Nephron progenitor cell (in vitro differentiated cells): ENCODE measurements around the gene MRPS25.

Experiments
- DNase-seq: peaks from one replicate; pipeline ENCODE4 v3.0.0; 2021
- H3K27ac Mint-ChIP-seq: 2 replicates; pipeline ENCODE4 v1.8.0; 2021; ENCODE audit warnings: mild to moderate bottlenecking, moderate library complexity, mixed read lengths
- H3K27me3 Mint-ChIP-seq: 2 replicates; pipeline ENCODE4 v1.8.0; 2021; ENCODE audit warnings: mild to moderate bottlenecking, low read depth, mixed read lengths; ENCODE audit not compliant: poor library complexity
- H3K36me3 Mint-ChIP-seq: 2 replicates; pipeline ENCODE4 v1.8.0; 2021; ENCODE audit warnings: low read depth, mixed read lengths
- H3K4me1 Mint-ChIP-seq: 2 replicates; pipeline ENCODE4 v1.8.0; 2021; ENCODE audit warnings: mixed read lengths
- H3K4me3 Mint-ChIP-seq: 2 replicates; pipeline ENCODE4 v1.8.0; 2021; ENCODE audit warnings: mild to moderate bottlenecking, moderate library complexity, mixed read lengths
- H3K9me3 Mint-ChIP-seq: 2 replicates; pipeline ENCODE4 v1.8.0; 2021; ENCODE audit warnings: mild to moderate bottlenecking, moderate library complexity, mixed read lengths
- CTCF ChIP-seq: fragments of 200-600 bp; sonication (generic); IDR thresholded peaks from 2 replicates; pipeline ENCODE4 v1.5.0; 2021; ENCODE audit warnings: antibody characterized with exemption

MRPS25 gene

GRCh38 chr3:15098503-15099363 lies 33.6 kb upstream of the MRPS25 start, which contains the start of gene RBSN:
Gene RBSN, minus strand, starts transcription at chr3:15099148. Its CDS starts 3,028 bp downstream, at chr3:15096120.
- H3K9me3 Mint-ChIP-seq, result no peaks in the 10 kb centered on the region
- peaks cover 14% of the 10 kb centered on the region for H3K36me3 Mint-ChIP-seq
- no peak for TF ChIP-seq CTCF
- peaks cover 15% of the 10 kb centered on the region for H3K27me3 Mint-ChIP-seq
- H3K4me1 Mint-ChIP-seq, result peaks cover 23% of the 10 kb centered on the region
- peak within 1 kb of the TSS; percentile 98 for H3K4me3 Mint-ChIP-seq
- H3K27ac Mint-ChIP-seq, result peak within 1 kb of the TSS; percentile 75
- DNase-seq, result peak; percentile 94

GRCh38 chr3:15097891-15098290 lies 32.8 kb upstream of the MRPS25 start:
- H3K4me1 Mint-ChIP-seq, result peaks cover 23% of the 10 kb centered on the region
- H3K36me3 Mint-ChIP-seq, result peaks cover 14% of the 10 kb centered on the region
- no peaks in the 10 kb centered on the region for H3K9me3 Mint-ChIP-seq
- peaks cover 14% of the 10 kb centered on the region for H3K27me3 Mint-ChIP-seq
- peak overlapping the region; percentile 98 for H3K4me3 Mint-ChIP-seq
- no peak for TF ChIP-seq CTCF
- H3K27ac Mint-ChIP-seq, result peak overlapping the region; percentile 14
- DNase-seq, result no peak

GRCh38 chr3:15096046-15096445 lies 30.9 kb upstream of the MRPS25 start:
- no peak for DNase-seq
- peaks cover 18% of the 10 kb centered on the region for H3K36me3 Mint-ChIP-seq
- H3K27ac Mint-ChIP-seq, result peak overlapping the region; percentile 54
- no peaks in the 10 kb centered on the region for H3K9me3 Mint-ChIP-seq
- H3K4me1 Mint-ChIP-seq, result peaks cover 23% of the 10 kb centered on the region
- TF ChIP-seq CTCF, result no peak
- H3K4me3 Mint-ChIP-seq, result peak overlapping the region; percentile 47
- H3K27me3 Mint-ChIP-seq, result peaks cover 6% of the 10 kb centered on the region

- Mint-ChIP-seq H3K27ac (no peak overlapping the region), H3K4me3 (no peak overlapping the region), H3K27me3 (peaks cover 4% of the 10 kb centered on the region), H3K4me1 (peaks cover 18% of the 10 kb centered on the region), H3K36me3 (peaks cover 29% of the 10 kb centered on the region), H3K9me3 (no peaks in the 10 kb centered on the region)
- no peak for DNase-seq
- no peak for TF ChIP-seq CTCF
Measured at GRCh38 chr3:15094187-15094875, 29.2 kb upstream of the MRPS25 start.

- no peaks in the 10 kb centered on the region for H3K27me3 Mint-ChIP-seq
- DNase-seq, result no peak
- TF ChIP-seq CTCF, result no peak
- no peak overlapping the region for H3K4me3 Mint-ChIP-seq
- H3K9me3 Mint-ChIP-seq, result no peaks in the 10 kb centered on the region
- peaks cover 3% of the 10 kb centered on the region for H3K4me1 Mint-ChIP-seq
- no peak overlapping the region for H3K27ac Mint-ChIP-seq
- H3K36me3 Mint-ChIP-seq, result peaks cover 29% of the 10 kb centered on the region
Measured at GRCh38 chr3:15092686-15093085, 27.6 kb upstream of the MRPS25 start.
